8988T (cell line): ENCODE data around the gene PRCC.

ENCODE experiments used
- DNase-seq: peaks from one replicate; pipeline ENCODE4 v3.0.0; 2011

Gene PRCC

DNA sequence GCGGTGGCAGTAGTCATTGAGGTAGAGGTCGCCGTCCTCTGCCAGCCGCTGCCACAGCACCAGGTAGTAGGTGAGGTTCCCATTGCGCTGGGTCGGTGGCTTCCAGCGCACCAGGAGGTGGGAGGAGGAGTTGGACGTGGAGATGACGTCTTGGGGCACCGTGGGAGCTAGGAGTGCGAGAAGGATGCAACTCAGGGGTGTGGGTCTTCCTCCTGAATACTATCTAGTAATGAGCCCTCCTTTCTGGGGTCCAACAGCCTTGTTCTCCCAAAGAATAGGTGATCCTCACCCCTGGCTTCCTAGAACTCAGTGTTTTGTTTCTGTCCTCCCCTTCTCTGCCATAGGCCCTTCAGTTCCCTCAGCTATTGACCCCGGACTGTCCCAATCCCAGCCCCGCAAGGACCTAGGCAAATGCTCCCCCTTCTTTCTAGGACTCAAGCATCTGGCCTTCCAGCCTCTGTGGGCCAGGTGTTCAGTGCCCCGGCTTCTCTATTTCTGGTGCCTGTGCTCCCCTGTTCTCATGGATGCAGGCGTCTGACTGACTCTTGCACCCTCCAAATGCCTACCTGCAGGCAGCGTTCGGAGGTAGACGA lies 78.7 kb downstream of the PRCC start:
- no peak for DNase-seq

DNA sequence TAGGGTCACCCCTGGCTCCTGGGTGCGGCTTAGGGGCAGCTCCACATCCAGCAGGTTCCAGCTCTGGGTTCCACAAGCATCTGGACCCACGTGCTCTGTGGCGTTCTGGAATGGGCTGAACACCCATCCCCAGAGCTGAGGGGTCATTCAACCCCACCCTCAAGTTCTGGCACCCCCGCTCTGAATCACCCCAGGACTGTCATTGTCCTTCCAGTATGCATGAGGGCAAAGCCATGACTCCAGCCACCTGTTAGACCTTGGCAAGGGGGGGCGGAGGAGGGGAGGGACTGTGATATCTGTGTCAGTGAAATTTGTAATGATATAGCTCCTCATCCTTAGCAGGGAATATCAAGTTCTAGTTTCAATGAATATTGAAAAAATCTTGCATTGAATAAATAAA lies 79.3 kb downstream of the PRCC start:
- no peak for DNase-seq

DNA sequence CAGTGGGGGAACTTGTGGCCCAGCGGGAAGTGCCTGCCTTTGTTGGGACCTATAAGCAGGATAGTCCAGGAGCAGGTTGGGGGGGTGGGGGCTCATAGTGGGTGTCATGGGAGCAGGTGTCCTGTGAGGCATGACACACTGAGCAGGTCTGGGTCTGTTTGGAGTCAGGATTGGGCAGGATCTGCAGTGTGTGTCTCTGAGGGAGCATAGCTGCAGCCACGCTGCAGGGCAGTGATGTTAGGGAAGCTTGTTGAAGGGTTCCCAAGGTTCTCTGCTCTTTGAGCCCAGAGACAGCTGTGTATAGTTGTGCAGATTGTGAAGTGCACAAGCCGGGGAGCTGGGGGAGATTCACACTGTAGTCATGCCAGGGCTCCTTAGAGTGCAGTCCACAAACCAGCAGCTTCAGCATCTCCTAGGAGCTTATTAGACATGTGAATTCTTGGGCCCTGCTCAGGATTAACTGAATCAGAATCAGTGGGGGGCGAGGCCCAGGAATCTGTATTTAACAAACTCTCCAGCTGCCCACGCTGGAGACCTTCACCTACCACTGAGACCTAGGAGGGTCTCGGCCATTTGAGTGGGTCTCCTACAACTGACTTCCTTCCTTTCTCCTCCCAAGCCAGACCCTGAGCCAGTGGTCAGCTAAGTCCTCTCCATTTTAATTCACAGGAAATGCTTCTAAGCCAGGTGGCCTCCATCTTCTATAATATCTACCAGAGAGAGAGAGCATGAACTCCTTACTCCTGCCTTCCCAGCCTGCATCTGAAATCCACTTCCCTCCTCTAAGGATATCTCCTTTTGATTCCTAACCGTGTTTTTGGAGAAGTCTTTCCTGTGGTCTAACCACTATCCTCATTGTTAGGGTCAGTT lies 80.5 kb downstream of the PRCC start:
- no peak for DNase-seq

DNA sequence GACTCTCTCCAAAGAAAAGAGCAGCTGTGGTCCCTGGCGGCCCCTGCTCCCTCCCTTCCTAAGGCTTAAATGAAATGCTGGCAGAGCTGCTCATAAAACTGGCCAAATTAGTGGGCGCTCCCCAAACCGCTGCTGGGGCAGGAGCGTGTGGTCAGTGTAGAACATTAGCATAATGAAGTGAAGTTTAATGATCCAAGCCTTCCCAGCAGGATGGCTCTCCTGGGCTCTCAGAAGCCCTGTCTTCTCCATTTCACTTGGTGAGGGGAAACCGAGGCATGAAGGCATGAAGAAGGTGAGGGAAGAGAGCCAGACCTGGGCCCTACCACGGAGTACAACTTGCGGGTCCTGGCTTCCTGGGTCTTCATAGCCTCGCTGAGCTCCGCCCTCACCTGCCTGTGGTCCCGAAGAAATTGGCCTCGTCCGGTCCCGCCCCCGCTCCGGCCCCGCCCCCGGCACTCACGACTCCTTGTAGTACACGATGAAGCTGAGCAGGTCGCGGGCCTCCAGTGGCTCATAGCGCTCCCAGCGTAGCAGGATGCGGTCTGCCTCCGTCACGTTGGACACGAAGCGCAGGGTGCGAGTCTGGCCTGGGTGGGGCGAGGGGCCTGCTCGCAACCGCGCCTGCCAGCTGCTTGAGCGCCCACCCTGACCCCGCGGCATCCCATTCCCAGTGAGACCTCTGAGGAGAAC lies 81.3 kb downstream of the PRCC start:
- no peak for DNase-seq

DNA sequence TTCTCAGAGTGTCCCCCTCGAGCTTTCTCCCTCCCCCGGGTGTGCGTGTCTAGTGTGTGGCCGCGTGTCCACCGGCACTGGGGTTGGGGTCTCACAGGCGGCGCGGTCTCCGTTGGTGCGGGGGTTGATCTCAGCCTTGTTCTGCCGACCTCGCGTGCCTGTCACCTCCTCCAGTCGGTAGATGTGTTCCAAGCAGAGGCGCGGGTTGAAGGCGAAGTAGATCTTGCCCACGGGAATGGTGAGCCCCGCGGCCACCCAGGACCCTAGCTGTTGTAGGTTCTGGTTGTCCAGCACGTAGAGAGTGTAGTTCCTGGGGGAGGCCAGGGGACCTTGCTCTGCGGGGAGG lies 81.8 kb downstream of the PRCC start:
- DNase-seq: no peak
